Large intestine (tissue), 3 donors: ENCODE data around the gene ZNF568. TPM values are rescaled to one million over a fixed set of nuclear protein-coding genes. Genes with fewer than 3 reads are reported as not detected.
A peak's percentile ranks its signal among the peaks of the same experiment; 100 is the strongest.

Experiments
- DNase-seq, 2 donors: peaks; one replicate each; pipeline versions ENCODE4 v3.0.0 to v3.0.0-alpha.2; 2013
- H3K27ac ChIP-seq: one replicate; pipeline ENCODE4 v1.5.1; 2013; ENCODE audit warnings: low read length
- H3K27me3 ChIP-seq: 2 replicates; pipeline ENCODE4 v1.6.1; 2013; ENCODE audit warnings: low read length; ENCODE audit not compliant: control insufficient read depth, insufficient read depth
- H3K36me3 ChIP-seq: 2 replicates; pipeline ENCODE4 v1.6.1; 2013; ENCODE audit warnings: low read length; ENCODE audit not compliant: control insufficient read depth, insufficient read depth
- H3K4me1 ChIP-seq: one replicate; pipeline ENCODE4 v1.6.1; 2013; ENCODE audit warnings: low read length; ENCODE audit not compliant: control insufficient read depth, insufficient read depth
- H3K4me3 ChIP-seq: one replicate; pipeline ENCODE4 v1.5.1; 2013; ENCODE audit warnings: low read length
- H3K9me3 ChIP-seq: one replicate; pipeline ENCODE4 v1.6.1; 2013; ENCODE audit warnings: mild to moderate bottlenecking, low read depth, low read length, moderate library complexity; ENCODE audit not compliant: control insufficient read depth
- WGBS: methylation state at CpG from one replicate; pipeline ENCODE4 v1.1.5; 2013; ENCODE audit warnings: low lambda C conversion rate; ENCODE audit not compliant: insufficient coverage; 5-methylcytosine and 5-hydroxymethylcytosine counted together
- polyA plus RNA-seq: library from polyadenylated mRNA; unstranded; fragments of 120-200 nt; gene quantifications from one replicate; pipeline ENCODE4 v1.2.1, GENCODE V29; 2013

Gene ZNF568
- polyA plus RNA-seq, 1 donor = 11.8 TPM

- Histone ChIP-seq H3K9me3 (peaks cover 22% of the 10 kb centered on the region), H3K27me3 (no peaks in the 10 kb centered on the region), H3K27ac (no peak overlapping the region), H3K4me3 (no peak overlapping the region), H3K4me1 (no peaks in the 10 kb centered on the region), H3K36me3 (peaks cover 23% of the 10 kb centered on the region)
- no peak for DNase-seq
- 100% methylated on average over 1 of the region's 5 CpGs for WGBS
Observed at GRCh38 chr19:36950335-36951119, 34.4 kb downstream of the ZNF568 start.

DNA sequence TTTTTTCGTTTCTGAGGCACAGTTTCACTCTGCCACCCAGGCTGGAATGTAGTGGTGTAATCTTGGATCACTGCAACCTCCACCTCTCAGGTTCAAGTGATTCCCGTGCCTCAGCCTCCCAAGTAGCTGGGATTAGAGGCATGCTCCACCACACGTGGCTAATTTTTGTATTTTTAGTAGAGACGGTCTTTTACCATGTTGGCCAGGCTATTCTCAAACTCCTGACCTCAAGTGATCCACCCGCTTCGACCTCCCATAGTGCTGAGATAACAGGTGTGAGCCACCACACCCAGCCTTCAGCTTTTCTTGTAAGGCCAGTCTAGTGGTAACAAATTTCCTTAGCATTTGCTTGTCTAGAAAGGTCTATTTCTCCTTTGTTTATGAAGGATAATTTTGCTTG, 46.2 kb downstream of the ZNF568 start:
- no peaks in the 10 kb centered on the region for H3K4me1 ChIP-seq
- no peak overlapping the region for H3K4me3 ChIP-seq
- no peaks in the 10 kb centered on the region for H3K27me3 ChIP-seq
- H3K9me3 ChIP-seq = peaks cover 7% of the 10 kb centered on the region
- H3K36me3 ChIP-seq = no peaks in the 10 kb centered on the region
- 86% methylated on average over 2 of the region's 6 CpGs for WGBS
- no peak overlapping the region for H3K27ac ChIP-seq
- no peak for DNase-seq

- no peaks in the 10 kb centered on the region for H3K36me3 ChIP-seq
- H3K9me3 ChIP-seq = peaks cover 3% of the 10 kb centered on the region
- H3K27me3 ChIP-seq = no peaks in the 10 kb centered on the region
- H3K27ac ChIP-seq = no peak overlapping the region
- 80% methylated on average over 1 of the region's 2 CpGs for WGBS
- no peaks in the 10 kb centered on the region for H3K4me1 ChIP-seq
- DNase-seq = no peak
- no peak overlapping the region for H3K4me3 ChIP-seq
Observed at GRCh38 chr19:36963280-36963679, 47.1 kb downstream of the ZNF568 start.

DNA sequence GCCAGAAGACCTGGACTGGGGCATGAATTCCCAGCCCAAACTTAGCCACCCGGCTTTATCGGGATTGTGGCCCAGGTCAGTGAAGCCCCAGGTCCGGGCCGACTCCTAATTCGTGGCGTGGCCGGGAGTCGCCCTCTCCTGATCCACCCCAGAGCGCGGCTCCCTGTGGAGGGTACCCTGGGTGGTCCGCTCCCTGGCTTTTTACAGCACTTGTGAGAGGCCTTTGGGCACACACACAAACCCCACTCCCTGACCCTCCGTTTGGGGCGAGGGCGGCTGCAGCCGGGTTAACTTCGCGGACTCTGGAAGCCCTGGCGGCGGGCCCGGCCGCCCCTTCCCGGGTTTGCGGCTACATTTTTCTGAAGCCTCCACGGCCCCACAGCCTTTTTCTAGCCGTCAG, 56.4 kb downstream of the ZNF568 start:
- no peaks in the 10 kb centered on the region for H3K27me3 ChIP-seq
- peak overlapping the region; percentile 92 for H3K27ac ChIP-seq
- no peaks in the 10 kb centered on the region for H3K4me1 ChIP-seq
- H3K36me3 ChIP-seq = peaks cover 2% of the 10 kb centered on the region
- peak overlapping the region; percentile 72 for H3K4me3 ChIP-seq
- DNase-seq = no peak
- peaks cover 10% of the 10 kb centered on the region for H3K9me3 ChIP-seq
- no CpG with 5 or more reads among the region's 25 CpGs for WGBS

DNA sequence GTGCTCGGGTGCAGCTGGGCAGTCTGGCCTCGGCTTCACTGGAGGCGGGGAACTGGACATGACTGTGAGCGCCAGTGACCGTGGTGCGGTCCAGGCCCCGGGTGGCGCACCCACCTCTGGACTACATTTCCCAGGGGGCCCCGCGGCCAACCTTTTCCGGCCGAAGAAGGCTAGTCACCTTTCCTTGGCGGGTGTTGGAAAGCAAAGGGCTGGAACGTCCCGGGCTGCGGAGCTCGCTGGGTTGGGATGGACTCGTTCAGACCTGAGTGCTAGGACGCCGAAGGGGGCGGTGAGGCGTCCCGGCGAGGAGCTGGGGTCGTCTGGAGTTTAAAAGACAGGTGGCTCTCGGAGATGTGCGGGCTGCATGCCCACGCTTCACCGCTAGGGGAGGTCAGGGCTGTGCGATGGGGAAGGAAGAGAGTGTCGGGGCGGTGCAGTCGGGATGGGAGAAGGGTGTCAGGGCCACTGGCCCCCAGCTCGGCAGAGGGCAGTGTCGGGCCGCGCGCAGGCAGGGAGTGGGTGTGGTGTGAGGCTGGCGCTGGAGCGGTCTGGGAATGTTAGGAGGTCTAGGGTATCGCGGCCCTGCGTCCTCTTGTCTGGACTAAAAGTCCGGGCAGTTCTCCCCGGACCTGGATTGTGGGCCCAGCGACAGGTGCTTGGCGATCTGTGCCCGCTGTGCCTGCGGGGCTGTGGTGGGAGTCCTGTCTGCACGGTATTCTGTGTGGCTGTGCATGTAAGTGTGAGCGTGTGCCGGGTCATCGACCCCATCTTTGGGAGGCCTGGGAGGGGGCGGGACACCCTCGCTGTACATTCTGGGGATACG, 57.1 kb downstream of the ZNF568 start:
- no CpG with 5 or more reads among the region's 56 CpGs for WGBS
- Histone ChIP-seq H3K4me1 (no peaks in the 10 kb centered on the region), H3K9me3 (peaks cover 10% of the 10 kb centered on the region), H3K36me3 (peaks cover 5% of the 10 kb centered on the region), H3K27me3 (no peaks in the 10 kb centered on the region), H3K4me3 (peak overlapping the region; percentile 72), H3K27ac (peak overlapping the region; percentile 92)
- DNase-seq = peak; percentile 94 to 96

DNA sequence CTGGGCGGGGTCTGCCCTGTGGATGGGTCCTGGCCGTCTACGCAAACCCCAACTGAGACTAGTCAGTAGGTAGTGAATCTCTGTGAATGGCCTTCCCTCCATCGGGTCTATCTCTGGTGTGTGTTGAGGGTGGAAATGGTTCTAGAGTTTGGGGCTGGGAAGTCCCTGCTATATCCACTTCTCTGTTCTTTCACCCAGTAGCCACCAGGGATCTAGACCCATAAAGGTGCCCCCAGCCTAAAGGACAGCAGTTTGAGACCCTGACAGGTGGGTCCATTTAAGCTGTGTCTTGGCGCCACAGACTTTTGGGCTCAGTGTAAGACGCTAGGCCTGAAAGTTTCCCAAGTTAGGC, 57.7 kb downstream of the ZNF568 start:
- Histone ChIP-seq H3K27me3 (no peaks in the 10 kb centered on the region), H3K36me3 (peaks cover 5% of the 10 kb centered on the region), H3K4me3 (peak overlapping the region; percentile 72), H3K27ac (peak overlapping the region; percentile 92), H3K9me3 (peaks cover 10% of the 10 kb centered on the region), H3K4me1 (no peaks in the 10 kb centered on the region)
- DNase-seq = no peak
- WGBS = no CpG with 5 or more reads among the region's 6 CpGs

GRCh38 chr19:36986131-36986530, 70.0 kb downstream of the ZNF568 start:
- no peaks in the 10 kb centered on the region for H3K9me3 ChIP-seq
- peaks cover 4% of the 10 kb centered on the region for H3K36me3 ChIP-seq
- DNase-seq = no peak
- no CpG with 5 or more reads among the region's 2 CpGs for WGBS
- no peaks in the 10 kb centered on the region for H3K27me3 ChIP-seq
- no peaks in the 10 kb centered on the region for H3K4me1 ChIP-seq
- no peak overlapping the region for H3K27ac ChIP-seq
- H3K4me3 ChIP-seq = no peak overlapping the region

- 83% methylated on average over 4 of the region's 7 CpGs for WGBS
- no peak for DNase-seq
- Histone ChIP-seq H3K9me3 (no peaks in the 10 kb centered on the region), H3K27ac (no peak overlapping the region), H3K27me3 (no peaks in the 10 kb centered on the region), H3K4me1 (no peaks in the 10 kb centered on the region), H3K36me3 (peaks cover 5% of the 10 kb centered on the region), H3K4me3 (no peak overlapping the region)
Observed at GRCh38 chr19:36986601-36987000, 70.5 kb downstream of the ZNF568 start.

DNA sequence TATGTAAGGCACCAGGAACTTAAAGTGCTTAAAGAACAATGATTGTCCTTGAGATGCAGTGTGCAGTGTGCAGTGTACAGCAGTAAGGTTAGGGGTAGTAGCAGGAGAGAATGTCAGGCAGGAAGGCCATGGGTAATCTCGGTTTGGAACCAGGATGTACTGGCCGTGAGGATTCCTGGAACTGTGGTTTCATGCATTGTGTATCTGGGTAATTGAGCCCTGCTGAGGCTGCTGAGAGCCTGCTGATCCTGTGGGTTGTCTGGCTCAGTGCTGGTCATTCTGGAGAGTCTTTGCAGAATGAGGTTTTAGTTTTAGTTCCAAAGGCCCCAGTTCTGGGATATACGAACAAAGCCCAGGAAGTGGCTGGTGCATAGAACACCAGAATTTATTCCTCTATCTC, 71.0 kb downstream of the ZNF568 start:
- DNase-seq = no peak
- Histone ChIP-seq H3K36me3 (peaks cover 7% of the 10 kb centered on the region), H3K27ac (no peak overlapping the region)

DNA sequence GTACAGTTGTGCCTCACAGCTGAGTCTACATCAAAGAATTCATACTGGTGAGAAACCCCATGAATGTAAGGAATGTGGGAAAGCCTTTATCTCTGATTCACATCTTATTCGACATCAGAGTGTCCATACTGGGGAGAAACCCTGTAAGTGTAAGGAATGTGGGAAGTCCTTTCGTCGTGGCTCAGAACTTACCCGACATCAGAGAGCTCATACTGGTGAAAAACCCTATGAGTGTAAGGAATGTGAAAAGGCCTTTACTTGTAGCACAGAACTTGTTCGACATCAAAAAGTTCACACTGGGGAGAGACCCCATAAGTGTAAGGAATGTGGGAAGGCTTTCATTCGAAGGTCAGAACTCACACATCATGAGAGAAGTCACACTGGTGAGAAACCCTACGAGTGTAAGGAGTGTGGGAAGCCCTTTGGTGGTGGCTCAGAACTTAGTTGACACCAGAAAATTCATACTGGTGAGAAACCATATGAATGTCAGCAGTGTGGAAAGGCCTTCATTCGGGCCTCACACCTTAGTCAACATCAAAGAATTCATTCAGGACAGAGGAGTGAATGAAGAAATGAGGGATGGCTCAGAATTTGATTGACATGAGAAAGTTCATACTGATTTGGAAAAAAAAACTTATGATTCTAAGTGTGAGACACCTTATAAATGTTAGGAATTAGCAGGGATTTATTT, 81.2 kb downstream of the ZNF568 start:
- no peak overlapping the region for H3K4me3 ChIP-seq
- H3K9me3 ChIP-seq = peaks cover 7% of the 10 kb centered on the region
- 75% methylated on average over 2 of the region's 8 CpGs for WGBS
- peaks cover 23% of the 10 kb centered on the region for H3K36me3 ChIP-seq
- H3K27me3 ChIP-seq = no peaks in the 10 kb centered on the region
- no peaks in the 10 kb centered on the region for H3K4me1 ChIP-seq
- no peak for DNase-seq
- no peak overlapping the region for H3K27ac ChIP-seq

More for the DNA sequence above, 71.0 kb downstream of the ZNF568 start:
- Histone ChIP-seq H3K27me3 (no peaks in the 10 kb centered on the region), H3K4me3 (no peak overlapping the region), H3K9me3 (no peaks in the 10 kb centered on the region), H3K4me1 (no peaks in the 10 kb centered on the region)
- WGBS = no CpG with 5 or more reads among the region's 3 CpGs
